ENCODE data around the gene GTF2F2.

GTF2F2 gene

DNA sequence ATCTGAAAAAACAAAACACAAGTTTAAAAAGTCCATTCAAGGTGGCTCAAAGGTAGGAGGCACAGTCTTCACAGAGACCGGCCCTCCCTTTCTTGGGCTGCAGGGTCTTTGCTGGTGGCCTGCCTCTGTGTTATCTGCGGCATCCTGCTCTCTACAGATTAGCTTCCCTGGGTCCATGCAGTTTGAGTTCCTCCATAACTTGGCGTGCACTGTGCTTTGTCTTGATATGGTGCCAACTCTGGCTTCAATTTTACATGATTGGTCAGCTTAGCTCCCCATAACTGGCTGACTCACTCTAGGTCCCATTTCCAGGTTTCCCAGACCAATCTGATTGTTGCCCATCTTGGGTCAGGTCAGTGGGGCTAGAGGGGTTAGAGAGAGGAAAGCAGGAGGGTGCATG is 178.9 kb downstream of the GTF2F2 start:
- H3K4me3 ChIP-seq (ENCODE audit: low read length), result no peak overlapping the region
- no peak overlapping the region for H3K27ac ChIP-seq (ENCODE audit: low read length)
- no peaks in the 10 kb centered on the region for H3K36me3 ChIP-seq (ENCODE audit: control insufficient read depth, low read depth, low read length)
- H3K9ac ChIP-seq (ENCODE audit: low read length), result no peak overlapping the region
- H3K9me3 ChIP-seq (ENCODE audit: control insufficient read depth, low read depth, low read length), result no peaks in the 10 kb centered on the region
- peaks cover 7% of the 10 kb centered on the region for H3K4me1 ChIP-seq (ENCODE audit: control insufficient read depth, low read depth, low read length)
- H3K27me3 ChIP-seq (ENCODE audit: control insufficient read depth, insufficient read depth, low read length), result no peaks in the 10 kb centered on the region

DNA sequence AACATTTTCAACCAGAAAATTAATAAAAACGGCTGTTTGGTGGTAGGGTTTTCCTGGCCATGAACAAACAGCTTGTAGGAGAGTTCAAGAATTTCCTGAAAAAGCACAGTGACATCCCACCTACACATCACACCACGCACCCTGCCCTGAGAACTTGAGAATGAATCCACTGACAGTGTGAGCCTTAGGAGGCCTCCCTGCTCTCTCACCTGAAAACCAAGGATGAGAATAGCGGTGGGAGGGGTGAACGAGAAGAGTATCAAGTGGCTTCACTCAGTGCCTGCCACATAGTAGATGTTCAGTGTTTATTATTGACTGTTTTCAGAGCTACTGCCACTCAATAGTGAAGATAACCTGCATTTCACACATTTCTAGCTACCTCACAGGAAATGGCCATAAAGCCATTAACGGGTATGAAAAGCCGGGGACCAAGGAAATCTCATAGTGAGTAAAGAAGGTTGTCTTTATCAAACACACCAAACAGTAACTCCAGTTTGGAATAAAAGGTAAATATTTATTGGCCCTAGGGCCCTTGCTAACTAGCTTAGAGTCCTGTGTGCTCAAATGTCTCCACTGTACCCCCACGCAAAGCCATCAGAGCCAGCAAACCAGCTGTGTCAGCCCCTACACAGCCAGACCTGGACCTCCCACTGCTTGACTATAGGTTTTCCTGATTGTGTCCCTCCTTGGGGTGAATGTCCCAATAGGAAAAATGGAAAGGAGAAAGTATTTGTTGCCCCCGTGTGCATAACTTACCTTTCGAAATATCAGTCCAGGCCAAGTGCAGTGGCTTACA is 180.1 kb downstream of the GTF2F2 start:
- Histone ChIP-seq H3K27me3 (ENCODE audit: control insufficient read depth, insufficient read depth, low read length) (no peaks in the 10 kb centered on the region), H3K9me3 (ENCODE audit: control insufficient read depth, low read depth, low read length) (no peaks in the 10 kb centered on the region), H3K9ac (ENCODE audit: low read length) (no peak overlapping the region), H3K27ac (ENCODE audit: low read length) (no peak overlapping the region), H3K36me3 (ENCODE audit: control insufficient read depth, low read depth, low read length) (no peaks in the 10 kb centered on the region), H3K4me3 (ENCODE audit: low read length) (no peak overlapping the region), H3K4me1 (ENCODE audit: control insufficient read depth, low read depth, low read length) (peaks cover 7% of the 10 kb centered on the region)

DNA sequence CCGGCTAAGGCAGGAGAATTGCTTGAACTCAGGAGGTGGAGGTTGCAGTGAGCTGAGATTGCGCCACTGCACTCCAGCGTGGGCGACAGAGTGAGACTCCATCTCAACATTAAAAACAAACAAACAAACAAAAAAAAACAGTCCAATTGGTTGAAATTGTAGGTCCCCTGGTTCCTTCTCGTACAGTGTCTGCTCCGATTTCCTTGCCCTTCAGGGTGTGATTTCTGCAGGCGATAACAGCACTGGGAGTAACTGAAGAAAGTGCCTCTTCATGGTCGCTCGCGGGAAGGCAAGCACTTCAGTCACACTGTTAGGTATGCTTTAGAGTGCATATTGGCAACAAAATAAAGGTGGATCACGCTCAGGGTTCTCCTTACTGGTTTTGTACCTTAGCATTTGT is 181.0 kb downstream of the GTF2F2 start:
- no peak overlapping the region for H3K27ac ChIP-seq (ENCODE audit: low read length)
- H3K27me3 ChIP-seq (ENCODE audit: control insufficient read depth, insufficient read depth, low read length), result no peaks in the 10 kb centered on the region
- H3K4me1 ChIP-seq (ENCODE audit: control insufficient read depth, low read depth, low read length), result peaks cover 7% of the 10 kb centered on the region
- H3K36me3 ChIP-seq (ENCODE audit: control insufficient read depth, low read depth, low read length), result no peaks in the 10 kb centered on the region
- no peaks in the 10 kb centered on the region for H3K9me3 ChIP-seq (ENCODE audit: control insufficient read depth, low read depth, low read length)
- H3K4me3 ChIP-seq (ENCODE audit: low read length), result no peak overlapping the region
- H3K9ac ChIP-seq (ENCODE audit: low read length), result no peak overlapping the region

DNA sequence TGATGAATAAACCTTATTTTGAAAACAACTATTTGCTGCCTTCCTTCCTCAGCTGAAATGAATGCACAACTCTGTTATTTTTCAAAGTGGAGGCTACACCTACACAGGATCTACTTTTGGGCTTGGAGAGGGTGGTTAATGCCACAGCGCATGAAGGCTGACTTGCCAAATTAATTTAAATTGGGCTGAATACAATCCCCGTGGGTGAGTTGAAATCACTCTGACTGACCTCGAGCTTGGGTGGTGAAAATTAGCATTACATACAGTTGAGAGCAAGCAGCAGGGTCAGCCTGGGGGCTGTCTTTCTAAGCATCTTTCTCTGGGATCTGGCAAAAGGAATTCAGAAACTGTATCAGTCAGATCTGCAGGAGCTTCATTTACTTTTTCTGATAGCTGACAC is 182.2 kb downstream of the GTF2F2 start:
- H3K4me3 ChIP-seq (ENCODE audit: low read length), result no peak overlapping the region
- no peak overlapping the region for H3K9ac ChIP-seq (ENCODE audit: low read length)
- H3K4me1 ChIP-seq (ENCODE audit: control insufficient read depth, low read depth, low read length), result peaks cover 7% of the 10 kb centered on the region
- no peaks in the 10 kb centered on the region for H3K9me3 ChIP-seq (ENCODE audit: control insufficient read depth, low read depth, low read length)
- H3K36me3 ChIP-seq (ENCODE audit: control insufficient read depth, low read depth, low read length), result no peaks in the 10 kb centered on the region
- H3K27me3 ChIP-seq (ENCODE audit: control insufficient read depth, insufficient read depth, low read length), result no peaks in the 10 kb centered on the region
- no peak overlapping the region for H3K27ac ChIP-seq (ENCODE audit: low read length)

DNA sequence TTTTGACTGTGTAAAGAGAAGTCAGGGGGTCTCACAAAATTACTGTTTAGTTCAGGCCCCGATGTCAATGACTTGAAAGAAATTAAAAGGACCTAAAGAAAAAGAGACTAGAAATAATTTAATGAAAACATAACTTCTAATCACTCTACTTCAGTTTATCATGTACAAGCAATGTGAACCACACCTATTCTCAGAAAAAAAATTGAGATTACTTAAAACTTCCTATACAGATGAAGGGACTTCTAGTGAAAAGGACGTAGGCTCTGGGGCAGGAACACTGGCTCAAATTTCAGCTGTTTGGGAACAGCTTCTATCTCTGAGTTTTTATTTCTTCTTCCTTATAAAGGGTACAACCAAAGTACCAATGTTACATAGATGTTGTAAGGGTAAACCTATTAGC is 182.7 kb downstream of the GTF2F2 start:
- H3K27me3 ChIP-seq (ENCODE audit: control insufficient read depth, insufficient read depth, low read length), result no peaks in the 10 kb centered on the region
- H3K4me1 ChIP-seq (ENCODE audit: control insufficient read depth, low read depth, low read length), result peaks cover 7% of the 10 kb centered on the region
- H3K27ac ChIP-seq (ENCODE audit: low read length), result no peak overlapping the region
- no peak overlapping the region for H3K9ac ChIP-seq (ENCODE audit: low read length)
- H3K9me3 ChIP-seq (ENCODE audit: control insufficient read depth, low read depth, low read length), result no peaks in the 10 kb centered on the region
- H3K36me3 ChIP-seq (ENCODE audit: control insufficient read depth, low read depth, low read length), result no peaks in the 10 kb centered on the region
- no peak overlapping the region for H3K4me3 ChIP-seq (ENCODE audit: low read length)

DNA sequence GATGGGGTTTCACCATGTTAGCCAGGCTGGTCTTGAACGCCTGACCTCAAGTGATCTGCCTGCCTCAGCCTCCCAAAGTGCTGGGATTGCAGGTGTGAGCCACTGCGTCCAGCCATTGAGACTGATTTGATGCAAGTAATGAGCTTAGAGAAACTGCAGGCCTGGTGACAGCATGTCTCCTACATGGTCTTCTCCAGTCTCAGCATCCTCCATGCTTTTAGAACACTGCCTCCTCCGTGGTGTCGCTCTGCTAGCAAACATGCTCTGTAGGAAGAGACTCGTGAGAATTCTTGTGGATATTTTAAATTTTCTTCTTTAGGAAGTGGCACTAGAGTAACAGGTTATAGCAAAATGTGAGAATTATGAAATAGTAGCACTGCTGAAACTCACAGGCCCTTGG is 183.6 kb downstream of the GTF2F2 start:
- Histone ChIP-seq H3K9me3 (ENCODE audit: control insufficient read depth, low read depth, low read length) (no peaks in the 10 kb centered on the region), H3K27ac (ENCODE audit: low read length) (no peak overlapping the region), H3K36me3 (ENCODE audit: control insufficient read depth, low read depth, low read length) (no peaks in the 10 kb centered on the region), H3K9ac (ENCODE audit: low read length) (no peak overlapping the region), H3K27me3 (ENCODE audit: control insufficient read depth, insufficient read depth, low read length) (no peaks in the 10 kb centered on the region), H3K4me1 (ENCODE audit: control insufficient read depth, low read depth, low read length) (peaks cover 11% of the 10 kb centered on the region), H3K4me3 (ENCODE audit: low read length) (no peak overlapping the region)

DNA sequence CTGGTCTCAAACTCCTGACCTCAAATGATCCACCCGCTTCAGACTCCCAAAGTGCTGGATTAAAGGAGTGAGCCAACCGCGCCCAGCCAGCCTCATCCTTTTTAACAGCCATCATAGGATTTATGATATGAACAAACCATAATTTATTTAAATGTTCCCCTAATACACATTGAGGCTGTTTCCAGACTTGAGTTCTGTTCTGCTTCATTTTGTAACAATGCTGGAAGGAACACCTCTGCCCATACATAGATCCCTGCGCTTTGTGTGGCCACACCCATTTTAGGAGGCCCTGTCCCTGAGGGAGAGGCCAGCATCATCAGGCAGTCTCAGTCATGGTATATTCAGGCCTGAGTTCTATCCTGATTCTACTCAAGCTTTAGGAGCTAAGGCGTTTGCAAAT is 184.8 kb downstream of the GTF2F2 start:
- Histone ChIP-seq H3K9me3 (ENCODE audit: control insufficient read depth, low read depth, low read length) (no peaks in the 10 kb centered on the region), H3K27ac (ENCODE audit: low read length) (no peak overlapping the region), H3K4me3 (ENCODE audit: low read length) (no peak overlapping the region), H3K27me3 (ENCODE audit: control insufficient read depth, insufficient read depth, low read length) (no peaks in the 10 kb centered on the region), H3K4me1 (ENCODE audit: control insufficient read depth, low read depth, low read length) (peaks cover 15% of the 10 kb centered on the region), H3K36me3 (ENCODE audit: control insufficient read depth, low read depth, low read length) (no peaks in the 10 kb centered on the region), H3K9ac (ENCODE audit: low read length) (no peak overlapping the region)

DNA sequence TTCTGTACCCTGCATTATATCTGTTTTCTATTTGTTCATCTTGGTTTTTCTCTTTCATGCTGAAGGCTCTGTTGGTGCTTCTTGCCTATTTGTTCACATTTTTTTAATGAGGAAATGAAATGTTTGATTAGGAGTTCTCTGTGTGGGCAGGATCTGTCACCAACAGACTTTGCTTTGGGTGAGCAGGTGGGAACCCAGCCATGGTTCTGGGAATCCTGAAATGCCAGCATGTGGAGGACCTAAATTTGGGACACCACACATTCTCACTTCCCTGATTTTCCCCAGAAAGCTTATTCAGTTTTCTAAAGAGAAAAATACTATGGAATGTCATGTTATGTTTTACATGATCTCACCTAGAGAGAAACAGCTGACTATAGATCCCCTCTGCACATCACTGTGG is 186.7 kb downstream of the GTF2F2 start:
- Histone ChIP-seq H3K4me1 (ENCODE audit: control insufficient read depth, low read depth, low read length) (peaks cover 23% of the 10 kb centered on the region), H3K27me3 (ENCODE audit: control insufficient read depth, insufficient read depth, low read length) (no peaks in the 10 kb centered on the region), H3K9me3 (ENCODE audit: control insufficient read depth, low read depth, low read length) (no peaks in the 10 kb centered on the region), H3K9ac (ENCODE audit: low read length) (no peak overlapping the region), H3K27ac (ENCODE audit: low read length) (no peak overlapping the region), H3K4me3 (ENCODE audit: low read length) (no peak overlapping the region), H3K36me3 (ENCODE audit: control insufficient read depth, low read depth, low read length) (no peaks in the 10 kb centered on the region)

DNA sequence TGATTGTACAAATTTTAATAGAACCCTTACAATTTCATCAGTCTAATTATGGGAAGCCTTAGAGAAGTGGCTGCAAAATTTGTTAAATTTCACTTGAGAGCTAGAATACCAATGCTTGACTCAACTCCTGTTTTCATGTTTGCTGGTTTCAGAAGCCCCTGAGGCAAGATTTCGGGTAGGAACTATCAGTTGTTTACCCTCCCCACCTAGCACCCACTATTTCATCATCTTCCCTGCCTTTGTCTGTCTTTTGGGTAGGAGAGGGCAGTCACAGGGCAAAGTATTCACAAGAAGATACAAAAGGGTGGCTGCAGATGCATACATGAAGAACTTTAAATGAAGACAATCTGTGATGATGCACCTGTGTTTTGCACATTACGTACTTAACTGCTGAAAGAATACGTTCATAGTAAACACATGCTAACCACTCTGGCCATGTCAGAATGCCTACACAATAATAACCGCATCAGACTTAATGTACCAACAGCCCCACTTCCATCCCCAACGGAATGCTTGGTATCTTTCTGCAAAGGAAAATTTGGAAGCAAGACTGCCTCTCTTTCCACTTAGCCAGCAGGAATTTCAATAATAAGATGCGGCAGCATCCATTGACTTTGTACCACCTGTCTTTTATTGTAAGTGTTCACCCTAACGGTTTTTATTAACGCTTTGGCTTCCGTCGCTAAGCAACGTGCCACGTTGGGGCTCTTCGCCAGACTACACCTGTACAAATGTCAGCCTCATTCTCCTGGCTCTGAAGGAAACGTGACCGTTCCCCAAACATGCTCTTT is 190.2 kb downstream of the GTF2F2 start:
- Histone ChIP-seq H3K36me3 (ENCODE audit: control insufficient read depth, low read depth, low read length) (no peaks in the 10 kb centered on the region), H3K27ac (ENCODE audit: low read length) (no peak overlapping the region), H3K4me3 (ENCODE audit: low read length) (peak overlapping the region; percentile 76), H3K4me1 (ENCODE audit: control insufficient read depth, low read depth, low read length) (peaks cover 17% of the 10 kb centered on the region), H3K9ac (ENCODE audit: low read length) (peak overlapping the region; percentile 48), H3K27me3 (ENCODE audit: control insufficient read depth, insufficient read depth, low read length) (no peaks in the 10 kb centered on the region), H3K9me3 (ENCODE audit: control insufficient read depth, low read depth, low read length) (no peaks in the 10 kb centered on the region)

DNA sequence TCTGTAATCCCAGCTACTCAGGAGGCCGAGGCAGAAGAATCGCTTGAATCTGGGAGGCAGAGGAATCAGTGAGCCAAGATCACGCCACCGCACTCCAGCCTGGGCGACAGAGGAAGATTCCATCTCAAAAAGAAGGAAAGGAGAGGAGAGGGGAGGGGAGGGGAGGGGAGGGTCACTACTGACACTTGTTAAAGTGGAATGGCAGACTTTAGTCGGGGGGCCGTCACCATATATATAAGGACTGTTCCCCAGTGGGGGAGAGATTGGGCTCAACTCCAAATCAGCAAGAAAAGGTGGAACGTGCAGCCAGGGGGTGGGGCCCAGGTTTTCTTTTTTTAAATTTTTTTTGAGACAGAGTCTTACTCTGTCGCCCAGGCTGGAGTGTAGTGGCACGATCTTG is 194.5 kb downstream of the GTF2F2 start:
- Histone ChIP-seq H3K4me1 (ENCODE audit: control insufficient read depth, low read depth, low read length) (peaks cover 8% of the 10 kb centered on the region), H3K4me3 (ENCODE audit: low read length) (no peak overlapping the region), H3K27me3 (ENCODE audit: control insufficient read depth, insufficient read depth, low read length) (no peaks in the 10 kb centered on the region), H3K27ac (ENCODE audit: low read length) (no peak overlapping the region), H3K9ac (ENCODE audit: low read length) (no peak overlapping the region), H3K36me3 (ENCODE audit: control insufficient read depth, low read depth, low read length) (no peaks in the 10 kb centered on the region), H3K9me3 (ENCODE audit: control insufficient read depth, low read depth, low read length) (no peaks in the 10 kb centered on the region)

DNA sequence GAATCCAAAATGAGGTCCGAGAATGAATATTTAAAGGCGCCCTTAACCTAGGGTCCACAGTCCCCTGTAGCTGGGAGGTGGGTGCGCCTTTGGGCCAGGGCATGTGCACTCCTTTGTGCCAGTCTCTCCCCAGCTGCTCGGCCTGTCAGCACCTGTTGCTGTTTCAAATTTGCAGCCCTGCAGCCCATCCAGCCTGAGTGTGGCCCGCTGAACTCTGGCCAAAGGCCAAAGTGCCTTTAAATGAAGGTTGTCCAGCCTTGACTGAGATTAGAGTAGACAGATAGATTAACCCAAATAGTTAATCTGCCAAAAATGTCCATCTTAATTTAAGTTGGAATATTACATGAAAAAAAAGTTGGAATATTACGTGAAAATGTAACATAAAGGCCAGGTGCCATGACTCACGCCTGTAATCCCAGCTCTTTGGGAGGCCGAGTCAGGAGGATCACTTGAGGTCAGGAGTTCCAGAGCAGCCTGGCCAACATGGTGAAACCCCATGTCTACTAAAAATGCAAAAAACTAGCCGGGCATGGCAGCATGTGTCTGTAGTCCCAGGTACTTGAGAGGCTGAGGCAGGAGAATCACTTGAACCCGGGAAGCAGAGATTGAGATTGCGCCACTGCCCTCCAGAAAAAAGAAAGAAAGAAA is 195.3 kb downstream of the GTF2F2 start:
- H3K4me1 ChIP-seq (ENCODE audit: control insufficient read depth, low read depth, low read length), result peaks cover 3% of the 10 kb centered on the region
- H3K27me3 ChIP-seq (ENCODE audit: control insufficient read depth, insufficient read depth, low read length), result no peaks in the 10 kb centered on the region
- no peak overlapping the region for H3K9ac ChIP-seq (ENCODE audit: low read length)
- no peaks in the 10 kb centered on the region for H3K36me3 ChIP-seq (ENCODE audit: control insufficient read depth, low read depth, low read length)
- H3K9me3 ChIP-seq (ENCODE audit: control insufficient read depth, low read depth, low read length), result no peaks in the 10 kb centered on the region
- no peak overlapping the region for H3K4me3 ChIP-seq (ENCODE audit: low read length)
- H3K27ac ChIP-seq (ENCODE audit: low read length), result no peak overlapping the region
